ENCODE measurements around the gene NTM.

NTM gene

GRCh38 chr11:131644204-131644795, 273.9 kb downstream of the NTM start:
- DNase-seq (ENCODE audit: low read depth): no peak

- no peak for DNase-seq (ENCODE audit: low read depth)
Observed at GRCh38 chr11:131645237-131645636, 274.8 kb downstream of the NTM start.

GRCh38 chr11:131649856-131650255, 279.4 kb downstream of the NTM start:
- DNase-seq (ENCODE audit: low read depth): no peak

- DNase-seq (ENCODE audit: low read depth): no peak
Observed at GRCh38 chr11:131652231-131652630, 281.8 kb downstream of the NTM start.

- no peak for DNase-seq (ENCODE audit: low read depth)
Observed at GRCh38 chr11:131653260-131653659, 282.8 kb downstream of the NTM start.

GRCh38 chr11:131654849-131655248, 284.4 kb downstream of the NTM start:
- DNase-seq (ENCODE audit: low read depth): no peak

GRCh38 chr11:131656179-131656838, 285.9 kb downstream of the NTM start:
- no peak for DNase-seq (ENCODE audit: low read depth)

GRCh38 chr11:131656839-131657211, 286.4 kb downstream of the NTM start:
- no peak for DNase-seq (ENCODE audit: low read depth)

GRCh38 chr11:131658414-131658813, 288.0 kb downstream of the NTM start:
- DNase-seq (ENCODE audit: low read depth): no peak

- no peak for DNase-seq (ENCODE audit: low read depth)
Observed at GRCh38 chr11:131658952-131659351, 288.5 kb downstream of the NTM start.

- no peak for DNase-seq (ENCODE audit: low read depth)
Observed at GRCh38 chr11:131659931-131660330, 289.5 kb downstream of the NTM start.

GRCh38 chr11:131661132-131661531, 290.7 kb downstream of the NTM start:
- DNase-seq (ENCODE audit: low read depth): no peak

- DNase-seq (ENCODE audit: low read depth): no peak
Observed at GRCh38 chr11:131662317-131662972, 292.0 kb downstream of the NTM start.

- no peak for DNase-seq (ENCODE audit: low read depth)
Observed at GRCh38 chr11:131662993-131663392, 292.6 kb downstream of the NTM start.

- DNase-seq (ENCODE audit: low read depth): no peak
Observed at GRCh38 chr11:131663405-131664200, 293.2 kb downstream of the NTM start.

GRCh38 chr11:131664293-131664692, 293.9 kb downstream of the NTM start:
- no peak for DNase-seq (ENCODE audit: low read depth)

- no peak for DNase-seq (ENCODE audit: low read depth)
Observed at GRCh38 chr11:131664816-131665215, 294.4 kb downstream of the NTM start.

GRCh38 chr11:131665344-131665968, 295.0 kb downstream of the NTM start:
- no peak for DNase-seq (ENCODE audit: low read depth)

GRCh38 chr11:131666006-131666405, 295.6 kb downstream of the NTM start:
- no peak for DNase-seq (ENCODE audit: low read depth)

- no peak for DNase-seq (ENCODE audit: low read depth)
Observed at GRCh38 chr11:131666617-131667016, 296.2 kb downstream of the NTM start.

GRCh38 chr11:131667566-131667965, 297.2 kb downstream of the NTM start:
- DNase-seq (ENCODE audit: low read depth): no peak
